GM18498 (cell line): ENCODE results near the gene SDF2L1.
"Not testable (repeated sequence)": the region's sequence is repeated elsewhere in the genome, so short reads cannot be mapped to it uniquely, and the experiment has no call there.

Source experiments
- ATAC-seq: cut with Tn5 transposase; IDR thresholded peaks from one replicate; pipeline ENCODE4 v1.9.1; 2021; ENCODE audit warnings: mild to moderate bottlenecking, moderate library complexity; ENCODE audit not compliant: unreplicated experiment

The SDF2L1 gene

DNA sequence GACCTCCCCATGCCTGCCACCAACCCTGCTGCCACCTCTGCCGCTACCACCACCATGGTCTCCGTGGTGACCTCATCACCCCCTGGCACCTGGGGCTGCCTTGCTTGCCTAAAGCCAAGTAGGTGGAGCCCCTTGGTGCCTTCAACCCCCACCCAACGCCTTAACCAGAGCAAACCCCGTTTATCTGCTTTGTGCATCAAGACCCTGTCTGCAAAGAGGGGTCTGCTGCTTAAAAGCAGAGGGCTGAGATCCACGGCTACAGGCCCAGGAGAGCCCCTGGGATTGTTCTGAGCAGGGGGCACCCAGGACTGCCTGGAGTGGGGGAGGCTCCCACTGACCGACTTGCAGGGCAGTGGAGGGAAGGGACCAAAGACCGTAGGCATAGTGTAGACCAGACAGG is 18.8 kb downstream of the SDF2L1 start:
- ATAC-seq, result no peak

DNA sequence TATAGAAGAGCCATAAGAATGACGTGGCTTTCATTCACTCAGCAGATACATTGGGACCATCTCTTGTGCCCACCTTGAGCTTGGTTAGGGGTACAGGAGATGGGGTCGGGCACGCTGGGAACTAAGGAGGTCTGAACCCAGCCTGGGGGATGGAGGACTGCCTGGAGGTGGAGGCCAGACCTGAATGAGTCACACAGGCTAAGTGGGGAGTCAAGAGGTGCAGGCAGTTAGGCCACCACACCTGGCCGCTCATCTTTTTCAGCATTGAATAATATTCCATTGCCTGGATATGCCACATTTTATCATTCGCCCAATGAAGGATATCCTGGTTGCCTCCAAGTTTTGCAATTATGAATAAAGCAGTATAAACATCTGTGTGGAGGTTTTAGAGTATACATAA is 19.9 kb downstream of the SDF2L1 start:
- ATAC-seq, result no peak

DNA sequence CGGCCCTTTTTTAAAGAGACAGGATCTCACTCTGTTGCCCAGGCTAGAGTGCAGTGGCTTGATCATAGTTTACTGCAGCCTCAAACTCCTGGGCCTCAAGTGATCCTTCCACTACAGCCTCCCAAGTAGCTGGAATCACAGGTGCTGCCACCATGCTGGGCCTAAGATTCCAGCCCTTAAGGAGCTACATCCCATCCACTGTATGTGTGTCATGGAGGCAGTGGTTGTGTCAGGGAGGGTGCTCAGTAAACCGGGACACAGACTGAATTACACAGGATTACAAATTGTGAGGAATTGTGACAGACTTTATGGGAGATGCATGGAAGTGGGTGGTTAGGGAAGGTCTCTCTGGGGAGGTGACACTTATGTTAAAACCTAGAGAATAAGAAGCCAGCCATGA is 21.6 kb downstream of the SDF2L1 start:
- no peak for ATAC-seq

DNA sequence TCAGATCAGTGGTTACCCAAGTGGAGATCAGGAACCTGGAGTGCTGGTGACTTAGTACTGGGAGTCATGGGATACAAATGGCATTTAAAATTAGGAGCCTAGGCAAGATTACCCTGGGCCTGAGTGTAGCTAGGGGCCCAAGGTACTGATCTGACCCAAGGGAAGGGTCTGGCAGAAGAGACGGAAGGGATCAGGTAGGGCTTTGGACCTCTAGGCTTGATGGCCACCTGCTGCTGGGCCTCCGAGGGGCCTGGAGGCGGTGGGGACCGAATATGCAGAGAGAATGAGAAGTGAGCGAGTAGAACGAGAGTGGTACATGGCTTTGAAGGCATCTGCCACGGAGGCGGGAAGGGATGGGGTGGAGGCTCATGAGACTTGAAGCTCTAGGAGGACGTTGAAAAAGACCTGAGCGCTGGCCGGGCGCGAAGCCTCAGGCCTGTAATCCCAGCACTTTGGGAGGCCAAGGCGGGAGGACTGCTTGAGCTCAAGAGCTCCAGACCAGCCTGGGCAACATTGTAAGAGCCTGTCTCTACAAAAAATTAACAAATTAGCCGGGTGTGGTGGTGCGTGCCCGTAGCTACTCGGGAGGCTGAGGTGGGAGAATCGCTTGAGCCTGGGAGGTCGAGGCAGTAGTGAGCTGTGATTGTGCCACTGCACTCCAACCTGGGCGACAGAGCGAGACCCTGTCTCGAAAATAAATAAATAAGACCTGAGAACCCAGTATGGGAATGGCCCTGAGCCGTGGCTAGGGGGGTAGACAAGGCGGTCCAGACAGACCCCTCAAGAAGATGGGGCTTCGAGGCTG is 23.1 kb downstream of the SDF2L1 start:
- ATAC-seq, result no peak

DNA sequence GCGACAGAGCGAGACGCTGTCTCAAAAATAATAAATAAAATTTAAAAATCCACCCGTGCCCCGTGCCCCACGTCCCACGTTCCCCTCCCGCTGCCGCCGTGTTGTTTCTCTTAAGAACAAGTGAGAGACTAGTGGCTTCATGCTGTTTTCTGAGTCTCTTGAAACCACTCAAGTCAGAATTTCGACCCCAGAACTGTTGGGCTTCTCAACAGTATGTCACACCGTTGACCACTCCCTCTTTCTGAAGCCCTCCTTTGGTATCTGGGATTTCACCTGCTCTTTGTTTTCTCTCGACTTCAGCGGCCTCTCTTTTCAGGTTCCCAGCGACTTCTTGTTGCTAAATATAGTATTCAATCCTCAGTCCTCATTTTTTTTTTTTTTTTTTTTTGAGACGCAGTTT is 24.7 kb downstream of the SDF2L1 start:
- no peak for ATAC-seq

DNA sequence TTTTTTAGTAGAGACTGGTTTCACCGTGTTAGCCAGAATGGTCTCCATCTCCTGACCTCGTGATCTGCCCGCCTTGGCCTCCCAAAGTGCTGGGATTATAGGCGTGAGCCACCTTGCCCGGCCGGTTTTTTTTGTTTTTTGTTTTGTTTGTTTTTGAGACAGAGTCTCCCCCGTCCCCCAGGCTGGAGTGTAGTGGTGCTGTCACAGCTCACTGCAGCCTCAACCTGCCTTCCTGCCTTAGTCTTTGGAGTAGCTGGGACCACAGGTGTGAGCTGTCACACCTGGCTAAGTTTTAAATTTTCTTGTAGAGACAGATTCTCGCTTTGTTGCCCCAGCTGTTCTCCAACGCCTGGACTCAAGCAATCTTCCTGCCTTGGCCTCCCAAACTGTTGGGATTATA is 26.9 kb downstream of the SDF2L1 start:
- no peak for ATAC-seq

DNA sequence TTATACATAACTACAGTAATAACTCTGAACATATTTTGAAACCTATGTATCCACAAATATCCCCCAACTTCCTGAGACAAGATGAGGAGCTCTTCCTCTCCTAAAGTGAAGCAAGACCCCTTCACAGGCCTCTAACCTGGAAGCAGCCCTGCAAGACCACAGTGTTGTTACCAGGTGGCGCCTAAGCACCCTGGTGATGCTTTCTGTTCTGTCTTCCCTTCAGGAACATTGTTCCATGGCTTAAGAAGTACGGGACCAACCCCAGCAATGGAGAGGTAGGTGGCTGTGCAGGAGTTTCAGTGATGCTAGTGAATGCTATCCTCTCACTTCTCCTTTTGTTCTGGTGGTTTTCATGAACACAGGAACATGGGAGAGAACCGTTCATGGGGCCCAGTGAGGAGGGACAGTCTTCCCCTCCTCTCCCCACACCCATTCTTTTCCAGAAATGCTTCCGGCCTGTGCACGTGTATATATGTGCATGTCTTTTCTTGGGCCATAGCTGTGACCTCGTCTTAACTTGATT is 30.1 kb downstream of the SDF2L1 start:
- no peak for ATAC-seq

DNA sequence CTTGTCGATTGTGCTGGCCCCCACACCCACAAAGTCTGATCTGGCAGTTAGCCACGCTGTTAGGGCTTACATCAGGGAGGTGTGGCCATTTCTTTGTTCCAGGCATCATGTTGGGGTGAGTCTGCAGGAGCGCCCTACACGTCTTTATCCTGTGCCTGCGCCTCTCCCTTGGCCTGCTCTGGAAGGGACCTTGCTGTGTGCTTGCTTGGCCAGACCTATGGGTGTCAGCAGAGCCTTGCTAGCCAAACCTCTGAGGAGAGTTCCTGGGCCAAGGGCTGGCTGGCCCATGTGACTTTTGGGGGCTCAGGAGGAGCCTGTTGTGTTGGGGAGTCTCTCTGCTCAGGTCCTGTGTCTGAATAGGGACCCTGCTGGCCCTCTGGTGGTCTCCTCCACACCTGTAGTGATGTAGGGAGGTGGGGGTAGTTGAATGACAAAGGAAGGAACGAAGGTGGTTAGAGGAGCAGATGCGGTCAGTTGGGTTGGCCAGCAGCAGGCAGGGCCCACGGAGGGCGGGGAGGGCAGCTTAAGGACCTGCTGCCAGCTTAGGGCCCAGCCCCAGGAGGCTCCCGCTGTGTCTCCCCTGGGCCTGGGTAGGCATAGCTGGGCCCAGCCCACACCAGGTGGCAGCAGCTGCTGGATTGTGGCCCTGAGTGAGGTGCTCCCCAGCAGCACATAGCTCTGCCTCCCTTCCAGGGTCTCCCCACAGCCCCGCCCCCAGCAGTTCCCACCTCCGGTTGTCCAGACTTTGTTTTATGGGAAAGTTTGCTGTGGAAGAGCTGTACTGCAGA is 31.6 kb downstream of the SDF2L1 start:
- no peak for ATAC-seq

DNA sequence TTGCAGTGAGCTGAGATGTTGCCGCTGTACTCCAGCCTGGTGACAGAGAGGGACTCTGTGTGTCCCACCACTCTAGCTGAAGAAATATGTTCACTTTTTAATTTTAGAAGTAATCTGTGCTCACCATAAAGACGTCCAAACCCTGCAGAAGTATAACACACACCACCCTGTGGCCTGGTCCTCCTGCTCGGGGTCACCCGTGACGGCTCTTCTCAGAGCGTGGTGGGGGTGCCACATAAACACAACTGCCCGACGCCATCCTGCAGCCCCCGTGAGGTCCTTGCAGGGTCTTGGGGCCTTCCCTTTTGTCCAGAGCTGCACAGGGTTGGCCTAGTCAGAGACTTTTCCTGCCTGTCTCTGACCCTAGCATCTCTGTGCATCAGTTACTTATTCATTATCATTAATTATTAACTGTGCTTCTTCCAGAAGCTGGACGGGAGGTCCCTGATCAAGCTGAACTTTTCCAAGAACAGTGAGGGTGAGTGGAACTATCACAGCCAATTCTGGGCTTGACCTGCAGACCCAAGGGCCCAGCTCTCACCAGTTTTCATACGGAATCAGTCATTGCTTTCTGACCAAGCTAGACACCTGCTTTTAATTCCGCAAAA is 32.6 kb downstream of the SDF2L1 start:
- ATAC-seq, result no peak

DNA sequence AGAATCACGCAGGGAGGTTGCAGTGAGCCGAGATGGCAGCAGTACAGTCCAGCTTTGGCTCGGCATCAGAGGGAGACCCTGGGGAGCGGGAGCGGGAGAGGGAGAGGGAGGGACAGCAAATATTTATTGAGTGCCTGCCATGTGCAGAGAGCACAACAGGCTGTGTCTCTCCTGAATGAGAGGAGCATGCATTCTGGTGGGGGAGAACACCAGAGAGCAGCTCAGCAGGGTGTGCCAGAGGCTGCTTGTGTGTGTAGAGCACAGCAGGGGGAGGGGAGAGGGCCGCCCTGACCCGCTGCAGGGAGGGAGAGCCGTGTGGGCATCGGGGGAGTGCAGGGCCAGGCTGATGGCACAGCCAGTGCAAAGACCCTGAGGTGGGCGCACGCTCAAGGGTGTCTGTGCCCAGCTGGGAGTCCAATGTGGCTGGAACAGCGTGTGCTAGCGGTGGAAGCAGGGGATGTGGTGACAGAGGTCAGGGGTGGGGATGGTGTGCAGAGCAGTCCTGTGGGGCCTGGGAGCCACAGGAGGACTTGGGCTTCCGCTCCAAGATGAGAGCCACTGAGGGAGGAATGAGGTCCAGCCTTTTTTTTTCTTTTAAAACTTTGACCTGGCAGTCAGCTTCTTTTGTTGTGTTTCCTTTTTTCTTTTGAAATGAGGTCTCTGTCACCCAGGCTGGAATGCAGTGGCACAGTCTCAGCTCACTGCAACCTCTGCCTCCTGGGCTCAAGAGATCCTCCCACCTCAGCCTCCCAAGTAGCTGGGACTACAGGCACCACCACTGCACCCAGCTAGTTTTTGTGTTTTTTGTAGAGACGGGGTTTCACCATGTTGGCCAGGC is 35.7 kb downstream of the SDF2L1 start:
- ATAC-seq, result no peak

DNA sequence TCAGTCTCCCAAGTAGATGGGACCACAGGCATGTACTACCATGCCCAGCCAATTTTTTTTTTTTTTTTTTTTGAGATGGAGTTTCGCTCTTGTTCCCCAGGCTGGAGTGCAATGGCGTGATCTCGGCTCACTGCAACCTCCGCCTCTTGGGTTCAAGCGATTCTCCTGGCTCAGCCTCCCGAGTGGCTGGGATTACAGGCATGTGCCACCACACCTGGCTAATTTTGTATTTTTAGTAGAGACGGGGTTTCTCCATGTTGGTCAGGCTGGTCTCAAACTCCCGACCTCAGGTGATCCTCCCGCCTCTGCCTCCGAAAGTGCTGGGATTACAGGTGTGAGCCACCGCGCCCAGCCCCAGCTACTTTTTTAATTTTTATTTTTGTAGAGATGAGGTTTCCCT is 36.7 kb downstream of the SDF2L1 start:
- not testable (repeated sequence) for ATAC-seq

DNA sequence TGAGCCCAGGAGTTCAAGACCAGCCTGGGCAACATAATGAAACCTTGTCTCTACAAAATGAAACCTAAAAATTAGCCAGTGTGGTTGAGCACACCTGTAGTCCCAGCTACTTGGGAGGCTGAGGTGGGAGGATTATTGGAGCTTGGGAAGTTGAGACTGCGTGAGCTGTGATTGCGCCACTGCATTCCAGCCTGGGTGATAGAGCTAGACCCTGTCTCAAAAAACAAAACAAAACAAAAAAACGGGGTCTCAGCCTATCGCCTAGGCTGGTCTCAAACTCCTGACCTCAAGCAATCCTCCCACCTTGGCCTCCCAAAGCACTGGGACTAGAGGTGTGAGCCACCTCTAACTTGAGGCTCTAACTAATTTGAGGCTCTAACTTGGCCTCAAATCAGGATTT is 37.3 kb downstream of the SDF2L1 start:
- ATAC-seq, result no peak

DNA sequence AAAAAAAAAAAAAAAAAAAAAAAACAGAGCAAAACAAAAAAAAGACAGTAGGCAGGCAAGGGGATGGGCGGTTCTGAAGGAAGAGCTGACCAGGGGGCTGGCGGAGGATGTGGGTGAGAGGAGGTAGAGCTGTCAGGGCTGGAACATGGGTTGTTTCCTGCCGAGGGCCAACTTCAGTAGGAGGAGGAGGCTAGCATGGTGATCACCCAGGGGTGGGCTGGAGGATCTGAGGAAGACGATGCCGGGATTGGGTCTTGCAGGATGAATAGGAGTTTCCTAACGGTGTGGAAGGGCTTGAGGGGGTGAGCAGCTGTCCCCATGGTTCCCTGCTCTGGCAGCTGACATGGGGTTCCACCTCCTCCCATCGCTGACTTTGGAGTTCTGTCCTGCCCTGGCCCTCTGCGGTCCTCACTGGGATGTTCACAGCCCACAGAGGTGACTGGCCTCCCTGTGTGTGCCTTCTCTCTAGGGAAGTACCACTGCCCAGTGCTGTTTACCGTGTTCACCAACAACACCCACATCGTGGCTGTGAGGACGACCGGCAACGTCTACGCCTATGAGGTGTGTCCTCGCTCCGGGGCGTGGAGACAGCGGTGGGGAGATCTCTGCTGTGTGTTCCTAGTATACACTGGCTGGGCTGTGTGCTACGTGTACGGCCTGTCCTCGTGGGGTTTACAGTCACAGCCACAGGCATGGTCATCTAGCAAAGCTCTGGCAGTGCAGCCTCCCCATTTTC is 38.9 kb downstream of the SDF2L1 start:
- no peak for ATAC-seq

DNA sequence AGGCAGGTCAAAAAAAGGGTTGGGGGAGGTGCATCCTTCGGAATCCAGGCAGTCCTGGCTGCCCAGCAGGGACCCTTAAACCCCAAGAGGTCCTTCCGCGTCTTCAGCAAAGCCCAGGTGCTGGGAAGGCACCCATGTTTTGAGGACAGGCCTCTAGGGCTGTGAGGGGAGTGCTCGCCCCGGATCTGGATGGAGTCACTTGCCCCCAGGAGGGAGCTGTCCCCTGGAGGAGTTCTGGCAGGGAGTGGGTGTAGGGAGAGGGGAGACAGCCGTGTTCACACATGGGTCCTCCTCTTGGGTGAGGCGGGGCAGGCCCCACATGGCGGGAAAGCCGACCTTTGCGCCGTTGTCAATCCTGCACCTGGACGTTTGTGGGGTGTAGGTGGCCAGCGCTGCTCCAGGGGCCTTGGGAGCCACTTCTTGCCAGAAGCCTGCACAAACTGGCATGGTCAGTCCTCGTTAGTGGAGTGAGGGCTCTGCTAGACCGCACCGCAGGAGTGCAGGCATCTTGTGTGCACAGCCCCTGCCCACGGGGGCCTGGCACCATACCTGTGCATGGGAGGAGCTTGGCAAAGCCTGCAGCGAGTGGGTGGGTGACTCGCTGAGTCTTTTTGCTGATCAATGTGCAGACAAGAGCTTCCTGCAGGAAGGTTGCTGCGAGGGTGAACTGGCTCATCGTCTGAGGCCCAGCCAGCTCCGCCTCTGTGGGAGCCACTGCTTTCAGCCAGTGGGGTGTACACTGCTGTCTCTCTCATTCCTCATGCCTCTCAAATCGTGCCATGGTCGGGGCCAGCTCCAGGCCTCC is 39.7 kb downstream of the SDF2L1 start:
- ATAC-seq, result no peak

DNA sequence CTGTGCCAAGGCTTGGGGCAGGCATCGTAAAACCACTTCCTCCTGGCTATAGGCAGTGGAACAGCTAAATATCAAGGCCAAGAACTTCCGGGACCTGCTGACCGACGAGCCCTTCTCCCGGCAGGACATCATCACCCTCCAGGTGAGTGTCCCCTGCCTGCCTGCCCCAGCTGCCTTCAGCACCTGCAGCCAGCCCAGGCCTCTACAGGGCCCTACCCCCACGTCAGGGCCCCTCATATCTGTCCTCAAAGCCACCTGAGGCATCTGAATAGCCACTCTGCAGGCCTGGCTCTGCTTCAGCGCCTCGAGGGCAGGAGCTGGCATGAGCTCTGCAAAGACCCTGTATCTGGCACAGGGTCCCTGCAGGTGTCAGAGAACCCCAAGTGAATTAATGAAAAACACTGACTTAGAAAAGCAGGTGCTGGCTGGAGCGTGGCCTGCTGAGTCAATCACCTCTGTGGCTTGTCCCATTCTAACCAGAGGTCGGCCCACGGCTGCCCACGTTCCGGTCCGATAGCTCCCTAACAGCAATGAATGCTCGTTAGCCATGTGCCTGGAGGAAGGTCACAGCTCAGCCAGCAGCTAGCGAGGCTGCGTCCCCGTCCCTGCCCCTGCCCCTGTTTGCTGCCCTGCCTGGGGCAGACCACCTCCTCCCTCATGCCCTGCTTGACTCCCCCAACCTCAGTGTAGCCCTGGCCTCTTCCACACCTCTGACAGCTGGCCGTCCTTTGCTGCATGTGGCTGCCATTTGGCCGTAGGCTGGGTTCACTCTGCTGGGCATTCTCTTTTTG is 40.5 kb downstream of the SDF2L1 start:
- no peak for ATAC-seq

DNA sequence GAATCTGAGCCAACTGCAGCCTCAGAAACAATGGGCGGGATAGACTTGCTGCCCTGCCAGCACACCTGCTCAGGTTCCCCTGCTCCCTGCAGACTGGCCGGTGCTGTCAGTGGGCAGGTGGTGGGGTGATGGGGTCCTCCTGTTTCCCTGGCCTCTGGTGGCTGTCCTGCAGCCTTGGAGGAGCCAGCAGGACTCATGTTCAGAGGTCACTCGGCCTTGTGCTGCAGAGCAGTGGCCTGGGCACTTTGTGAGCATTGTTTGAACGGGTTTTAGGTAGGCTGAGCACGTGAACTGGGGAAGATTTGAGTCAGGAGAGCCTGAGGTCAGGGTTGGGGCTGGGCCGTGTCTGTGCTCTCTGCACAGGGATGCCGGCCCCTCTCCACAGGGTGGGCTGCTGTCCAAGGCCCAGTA is 41.3 kb downstream of the SDF2L1 start:
- no peak for ATAC-seq

DNA sequence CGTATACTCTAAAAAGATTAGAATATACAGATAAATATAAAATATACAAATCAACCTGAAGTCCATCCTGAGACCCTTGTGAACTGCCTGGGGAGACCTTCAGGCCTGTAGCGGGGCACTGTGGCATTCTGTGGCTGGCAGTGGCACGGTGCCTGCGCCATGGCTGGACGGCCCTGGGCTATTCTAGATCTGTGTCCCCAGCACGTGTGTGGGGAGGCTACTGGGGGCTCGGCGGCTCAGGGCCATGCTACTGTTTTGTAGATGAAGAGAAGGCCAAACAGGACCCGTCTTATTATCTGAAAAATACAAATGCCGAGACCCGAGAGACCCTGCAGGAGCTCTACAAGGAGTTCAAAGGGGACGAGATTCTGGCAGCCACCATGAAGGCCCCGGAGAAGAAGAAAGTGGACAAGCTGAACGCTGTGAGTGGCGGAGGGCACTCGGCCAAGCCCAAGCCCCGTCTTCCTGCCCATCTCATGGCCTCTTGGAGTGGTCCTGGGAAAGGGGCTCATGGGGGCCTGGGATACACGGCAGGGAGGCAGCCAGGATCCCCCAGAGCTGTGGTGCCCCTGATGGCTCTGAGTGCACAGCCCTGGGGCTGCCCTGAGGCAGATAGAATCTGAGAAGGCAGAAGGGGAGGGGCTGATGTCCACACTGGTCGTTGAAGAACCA is 42.5 kb downstream of the SDF2L1 start:
- no peak for ATAC-seq

DNA sequence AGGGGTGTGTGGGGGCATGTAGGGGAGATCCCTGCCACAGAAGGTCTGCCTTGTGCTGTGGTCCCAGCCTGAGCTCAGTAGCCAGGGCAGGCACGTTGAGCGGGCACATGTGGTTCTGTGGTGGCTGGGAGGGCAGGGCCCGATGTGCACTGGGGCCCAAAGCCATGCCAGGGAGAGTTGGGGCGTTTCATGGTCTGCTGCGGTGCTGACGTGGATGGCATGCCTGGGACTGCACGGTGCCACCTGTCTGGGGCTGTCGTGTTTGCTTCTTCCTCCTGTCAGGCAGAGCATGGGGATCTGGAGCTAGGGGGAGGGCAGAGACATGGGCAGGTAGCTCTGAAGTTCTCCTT is 43.0 kb downstream of the SDF2L1 start:
- ATAC-seq, result no peak
